Muscle layer of duodenum (tissue), 2 donors: ENCODE data around the gene ARNT2.

ENCODE experiments used
- H3K27ac ChIP-seq: one replicate; pipeline ENCODE4 v1.7.0; 2013; ENCODE audit warnings: mild to moderate bottlenecking, low read length
- H3K27me3 ChIP-seq: one replicate; pipeline ENCODE4 v1.7.0; 2013; ENCODE audit warnings: low read depth, mild to moderate bottlenecking, control low read depth, low read length
- H3K36me3 ChIP-seq, 2 donors: one replicate each; pipeline ENCODE4 v1.7.0; 2013; ENCODE audit warnings: low read length in 2 of 2, control low read depth in 1 of 2, mild to moderate bottlenecking in 1 of 2; ENCODE audit not compliant: insufficient read depth in 2 of 2, control insufficient read depth in 1 of 2
- H3K4me1 ChIP-seq, 2 donors: one replicate each; pipeline ENCODE4 v1.7.0; 2013; ENCODE audit warnings: low read length in 2 of 2, mild to moderate bottlenecking in 2 of 2, control low read depth in 1 of 2, moderate library complexity in 1 of 2; ENCODE audit not compliant: insufficient read depth in 2 of 2, control insufficient read depth in 1 of 2
- H3K4me3 ChIP-seq, 2 donors: one replicate each; pipeline ENCODE4 v1.7.0; 2013; ENCODE audit warnings: low read length in 2 of 2, low read depth in 1 of 2, mild to moderate bottlenecking in 1 of 2
- H3K9me3 ChIP-seq, 2 donors: one replicate each; pipeline ENCODE4 v1.7.0; 2013; ENCODE audit warnings: low read length in 2 of 2, control low read depth in 1 of 2, mild to moderate bottlenecking in 1 of 2; ENCODE audit not compliant: control insufficient read depth in 1 of 2
- donor health status: healthy.

ARNT2 gene

DNA sequence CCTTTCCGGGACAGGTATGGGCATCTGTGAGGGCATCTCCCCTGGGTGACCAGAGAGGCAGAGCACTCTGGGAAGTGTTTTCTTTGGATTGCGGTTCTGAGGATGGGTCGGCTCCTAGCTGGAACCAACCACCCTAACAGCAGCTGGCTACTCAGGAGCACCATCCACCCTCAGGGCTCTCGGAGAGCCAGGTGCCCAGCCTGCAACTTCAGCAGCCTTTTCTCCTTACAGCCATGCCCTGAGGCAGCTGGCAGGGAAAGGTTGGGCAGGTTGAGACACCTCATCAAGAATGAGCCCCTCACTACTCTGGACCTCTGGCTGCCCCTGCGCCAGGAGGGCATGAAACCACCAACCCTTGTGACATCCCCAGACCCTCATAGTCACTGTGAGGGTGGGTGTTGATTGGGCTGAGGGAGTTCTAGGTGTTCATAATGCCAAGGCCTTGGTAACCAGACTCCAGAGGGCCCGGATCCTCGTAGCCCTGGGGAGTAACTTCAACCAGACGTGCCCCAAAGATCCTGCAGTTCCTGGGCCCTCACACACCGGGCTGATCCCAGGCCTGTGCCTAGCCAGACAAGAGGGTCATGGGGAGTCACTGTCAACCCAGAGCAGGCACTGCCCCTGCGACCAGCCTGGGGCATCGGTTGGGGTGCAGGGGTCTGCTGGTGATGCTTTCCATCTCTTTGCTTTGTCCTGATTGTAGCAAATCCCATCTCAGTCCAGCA lies 176.5 kb downstream of the ARNT2 start:
- Histone ChIP-seq H3K27me3 (no peaks in the 10 kb centered on the region), H3K4me3 (no peak overlapping the region), H3K36me3 (peaks cover 0 to 20% of the 10 kb centered on the region in 2 donors), H3K9me3 (no peaks in the 10 kb centered on the region), H3K4me1 (no peaks in the 10 kb centered on the region), H3K27ac (no peak overlapping the region)

DNA sequence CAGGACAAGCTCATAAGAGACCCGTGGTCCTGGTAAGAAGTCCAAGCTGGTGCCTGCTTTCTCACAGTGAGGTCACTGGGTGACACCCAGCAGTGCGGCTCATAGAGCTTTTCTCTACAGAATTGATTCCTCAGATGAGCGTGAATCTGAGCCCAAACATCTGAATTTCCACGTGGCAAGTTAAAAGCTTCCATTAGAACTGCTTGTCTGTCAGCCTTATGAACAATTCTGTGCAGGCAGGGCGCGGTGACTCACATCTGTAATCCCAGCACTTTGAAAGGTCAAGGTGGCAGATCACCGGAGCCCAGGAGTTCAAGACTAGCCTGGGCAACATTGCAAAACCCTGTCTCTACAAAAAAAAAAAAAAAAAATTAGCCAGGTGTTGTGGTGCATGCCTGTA lies 177.8 kb downstream of the ARNT2 start:
- H3K27ac ChIP-seq = no peak overlapping the region
- no peak overlapping the region for H3K4me3 ChIP-seq
- peaks cover 0 to 11% of the 10 kb centered on the region in 2 donors for H3K36me3 ChIP-seq
- no peaks in the 10 kb centered on the region for H3K4me1 ChIP-seq
- no peaks in the 10 kb centered on the region for H3K9me3 ChIP-seq
- H3K27me3 ChIP-seq = no peaks in the 10 kb centered on the region

DNA sequence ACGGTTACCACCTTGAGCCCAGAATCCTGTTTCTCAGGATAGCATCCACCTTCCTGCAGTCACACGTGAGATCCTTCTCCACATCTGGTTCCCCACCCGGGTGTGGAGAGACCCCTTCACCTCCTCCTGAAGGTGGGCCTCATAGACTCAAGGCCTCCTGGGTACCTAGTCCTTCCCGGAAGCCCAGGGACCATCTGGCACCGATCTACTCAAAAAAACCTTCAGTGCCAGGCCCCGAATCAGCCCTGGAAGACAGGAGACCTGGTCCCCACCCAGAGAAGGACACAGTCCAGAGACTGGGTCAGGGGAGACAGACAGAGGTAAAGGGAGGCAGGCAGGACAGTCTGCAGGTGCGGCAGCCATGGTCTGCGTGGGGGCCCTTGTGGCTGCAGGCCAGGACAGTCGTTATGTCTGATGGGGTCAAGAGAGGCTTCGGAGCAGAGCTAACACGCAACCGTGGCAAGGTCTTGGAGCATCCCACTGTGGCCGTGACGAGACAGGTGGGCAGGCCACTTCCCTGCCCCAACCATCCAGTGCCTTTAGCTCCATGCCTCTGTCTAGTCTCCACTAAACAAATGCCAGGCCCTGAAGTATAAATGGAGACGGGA lies 178.7 kb downstream of the ARNT2 start:
- Histone ChIP-seq H3K9me3 (no peaks in the 10 kb centered on the region), H3K27ac (no peak overlapping the region), H3K27me3 (no peaks in the 10 kb centered on the region), H3K4me3 (no peak overlapping the region), H3K36me3 (peaks cover 0 to 3% of the 10 kb centered on the region in 2 donors), H3K4me1 (no peaks in the 10 kb centered on the region)

DNA sequence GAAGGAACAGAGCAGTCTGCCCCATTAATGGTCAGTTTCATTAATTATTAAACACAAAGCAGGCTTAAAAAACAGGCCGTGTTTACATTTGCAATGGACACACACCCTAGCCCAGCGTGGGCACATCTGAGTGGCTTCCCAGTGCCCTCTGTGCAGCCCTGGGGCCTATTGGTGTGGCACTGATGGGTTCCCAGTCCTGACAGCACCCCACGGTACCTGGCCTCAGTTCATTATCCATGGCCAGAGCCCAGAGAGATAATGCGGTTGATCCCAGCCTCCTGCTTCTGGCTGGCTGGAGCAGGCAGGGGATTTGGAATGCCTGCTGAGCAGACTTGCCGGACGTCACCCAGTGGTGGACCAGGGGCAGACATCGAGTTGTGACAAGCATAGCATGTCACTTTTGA lies 180.4 kb downstream of the ARNT2 start:
- Histone ChIP-seq H3K4me1 (no peaks in the 10 kb centered on the region), H3K27ac (no peak overlapping the region), H3K9me3 (no peaks in the 10 kb centered on the region), H3K27me3 (no peaks in the 10 kb centered on the region), H3K4me3 (no peak overlapping the region), H3K36me3 (peaks cover 0 to 3% of the 10 kb centered on the region in 2 donors)

DNA sequence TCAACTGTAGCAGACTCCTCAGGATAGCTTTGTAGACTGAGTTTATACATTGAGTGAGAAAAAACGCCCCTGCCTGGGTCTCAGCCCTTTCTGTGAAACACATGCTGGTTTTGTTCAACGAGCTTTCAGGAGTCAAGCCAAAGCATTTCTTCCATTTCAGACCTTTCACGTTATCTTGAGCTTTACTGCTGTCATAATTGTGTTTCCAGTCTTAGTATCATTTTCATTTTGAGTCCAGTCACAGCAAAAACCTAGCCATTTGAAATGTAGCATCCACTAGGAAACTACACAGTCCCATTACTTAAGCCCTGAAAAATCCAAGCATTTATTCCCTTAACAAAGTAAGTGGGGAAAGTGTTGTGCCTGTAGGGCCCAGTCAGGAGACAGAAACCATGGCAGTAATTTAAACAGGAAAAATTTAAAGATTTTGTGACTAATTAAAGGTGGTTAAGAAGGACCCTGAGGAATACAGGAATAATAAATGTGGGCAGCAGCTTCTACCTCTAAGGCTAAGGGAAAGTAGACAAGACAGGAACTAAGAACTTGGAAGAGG lies 180.9 kb downstream of the ARNT2 start:
- Histone ChIP-seq H3K36me3 (peaks cover 0 to 3% of the 10 kb centered on the region in 2 donors), H3K4me3 (no peak overlapping the region), H3K4me1 (no peaks in the 10 kb centered on the region), H3K27me3 (no peaks in the 10 kb centered on the region), H3K9me3 (no peaks in the 10 kb centered on the region), H3K27ac (no peak overlapping the region)

DNA sequence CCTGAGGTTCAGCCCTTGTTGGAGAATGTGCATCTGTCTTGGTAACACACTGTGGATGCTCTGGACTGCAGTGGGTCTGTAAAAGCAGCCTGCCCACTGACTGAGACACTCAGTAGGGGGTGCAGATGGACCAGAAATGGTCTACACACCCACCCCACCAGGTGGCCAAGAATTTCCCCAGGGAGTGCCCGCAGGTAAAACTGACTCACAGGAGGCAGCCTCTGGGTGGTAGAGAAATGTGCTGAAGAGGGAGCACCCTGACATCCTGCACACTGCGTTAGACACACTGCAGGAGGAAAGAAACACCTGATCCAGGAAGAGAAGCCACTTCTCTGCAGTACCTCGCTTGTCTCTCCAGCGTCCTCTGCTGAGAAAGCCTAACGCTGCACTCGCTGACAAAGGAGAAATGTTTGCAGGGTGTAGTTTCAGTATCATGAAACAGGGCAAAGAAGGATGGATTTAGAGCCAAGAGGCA lies 181.4 kb downstream of the ARNT2 start:
- H3K4me1 ChIP-seq = no peaks in the 10 kb centered on the region
- no peak overlapping the region for H3K4me3 ChIP-seq
- peaks cover 0 to 3% of the 10 kb centered on the region in 2 donors for H3K36me3 ChIP-seq
- no peaks in the 10 kb centered on the region for H3K27me3 ChIP-seq
- no peaks in the 10 kb centered on the region for H3K9me3 ChIP-seq
- H3K27ac ChIP-seq = no peak overlapping the region

DNA sequence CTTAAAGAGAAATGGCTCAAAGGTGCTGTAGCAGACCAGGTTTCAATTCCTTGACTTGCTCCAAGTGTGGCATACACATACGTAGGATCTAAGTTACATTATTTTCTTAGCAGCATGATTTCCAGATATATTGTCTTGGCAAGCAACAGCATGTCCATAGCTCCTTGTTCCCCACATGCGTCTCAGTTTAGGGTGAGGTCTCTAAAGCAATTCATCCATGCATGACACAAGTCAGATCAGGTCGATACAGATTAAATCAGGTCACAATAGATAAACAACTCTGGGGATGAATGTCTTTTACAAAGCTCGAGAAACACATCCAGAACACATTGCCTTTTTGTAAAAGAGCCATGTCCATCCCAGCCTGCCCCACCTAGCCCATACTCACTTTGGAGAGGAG lies 182.0 kb downstream of the ARNT2 start:
- peaks cover 0 to 6% of the 10 kb centered on the region in 2 donors for H3K36me3 ChIP-seq
- H3K4me1 ChIP-seq = no peaks in the 10 kb centered on the region
- H3K27me3 ChIP-seq = no peaks in the 10 kb centered on the region
- H3K9me3 ChIP-seq = no peaks in the 10 kb centered on the region
- no peak overlapping the region for H3K27ac ChIP-seq
- no peak overlapping the region for H3K4me3 ChIP-seq

DNA sequence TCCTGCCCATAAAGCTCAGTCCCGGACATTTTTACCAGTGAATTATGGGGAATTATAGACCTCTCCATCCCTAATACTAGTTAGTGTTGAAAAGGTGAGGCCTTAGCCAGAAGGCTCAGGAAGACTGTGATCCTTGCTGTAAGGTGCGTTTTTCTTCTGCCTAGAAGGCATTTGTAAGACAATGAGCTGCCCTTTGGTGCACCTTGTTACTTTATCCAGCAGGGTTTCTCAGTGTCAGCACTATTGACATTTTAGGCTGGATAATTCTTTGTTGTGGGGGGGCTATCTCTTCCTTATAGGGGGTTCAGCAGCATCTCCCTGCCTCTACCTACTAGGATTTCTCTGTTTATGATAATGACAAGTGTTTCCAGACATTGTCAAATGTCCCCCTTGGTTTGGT lies 182.8 kb downstream of the ARNT2 start:
- H3K36me3 ChIP-seq = peaks cover 0 to 13% of the 10 kb centered on the region in 2 donors
- H3K4me3 ChIP-seq = no peak overlapping the region
- no peaks in the 10 kb centered on the region for H3K9me3 ChIP-seq
- no peaks in the 10 kb centered on the region for H3K27me3 ChIP-seq
- no peak overlapping the region for H3K27ac ChIP-seq
- no peaks in the 10 kb centered on the region for H3K4me1 ChIP-seq

DNA sequence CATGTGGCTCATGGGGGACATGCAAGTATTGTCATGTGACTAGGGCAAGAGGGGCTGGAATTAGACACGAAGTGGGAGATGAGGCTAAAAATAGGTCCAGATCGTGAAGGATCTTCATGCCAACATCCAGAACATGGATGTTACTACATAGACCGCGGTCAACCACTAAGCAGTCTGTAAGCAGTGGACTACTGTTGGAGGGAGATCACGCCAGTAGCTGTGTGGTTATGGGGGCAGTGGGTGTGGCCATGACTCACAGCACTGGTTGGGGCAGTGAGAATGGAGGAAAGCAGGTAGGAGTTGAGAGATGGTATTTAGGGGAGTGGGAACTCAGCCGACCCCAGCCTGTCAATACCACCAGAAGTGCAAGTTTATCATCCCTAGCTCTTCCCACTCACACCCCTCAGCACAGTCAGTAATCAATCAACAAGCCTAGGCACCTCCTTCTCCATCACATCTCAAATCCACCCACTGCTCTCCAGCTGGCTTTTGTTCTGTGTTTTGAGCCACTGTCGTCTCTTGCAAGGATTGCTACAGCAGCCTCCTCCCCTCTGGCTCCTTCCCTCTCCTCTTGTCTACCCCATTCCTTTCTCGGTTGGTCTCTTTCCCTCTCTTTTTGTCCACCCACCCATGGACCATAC lies 183.8 kb downstream of the ARNT2 start:
- Histone ChIP-seq H3K27ac (no peak overlapping the region), H3K36me3 (peaks cover 0 to 22% of the 10 kb centered on the region in 2 donors), H3K9me3 (no peaks in the 10 kb centered on the region), H3K4me3 (no peak overlapping the region), H3K27me3 (no peaks in the 10 kb centered on the region), H3K4me1 (no peaks in the 10 kb centered on the region)

DNA sequence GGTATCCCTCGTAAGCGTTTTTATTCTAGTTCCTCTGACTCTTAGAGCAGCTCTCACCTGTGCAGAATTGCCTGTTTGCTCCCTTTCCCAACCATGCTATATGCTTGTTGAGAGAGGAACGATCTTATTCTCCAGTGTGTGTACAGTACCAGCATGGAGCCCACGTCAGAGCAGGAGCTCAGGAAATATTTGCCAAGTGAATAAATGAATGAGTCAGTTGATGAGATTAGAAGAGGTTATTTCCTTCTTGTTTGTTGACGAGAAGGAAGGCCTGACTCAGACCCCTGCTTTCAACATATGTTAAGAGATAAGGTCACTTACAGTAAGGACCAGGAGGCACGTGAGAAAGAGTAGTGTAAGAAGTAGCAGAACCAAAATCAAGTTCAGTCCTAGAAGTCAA lies 184.6 kb downstream of the ARNT2 start:
- H3K27me3 ChIP-seq = no peaks in the 10 kb centered on the region
- no peaks in the 10 kb centered on the region for H3K9me3 ChIP-seq
- H3K4me3 ChIP-seq = no peak overlapping the region
- H3K4me1 ChIP-seq = no peaks in the 10 kb centered on the region
- H3K36me3 ChIP-seq = peaks cover 0 to 25% of the 10 kb centered on the region in 2 donors
- no peak overlapping the region for H3K27ac ChIP-seq

DNA sequence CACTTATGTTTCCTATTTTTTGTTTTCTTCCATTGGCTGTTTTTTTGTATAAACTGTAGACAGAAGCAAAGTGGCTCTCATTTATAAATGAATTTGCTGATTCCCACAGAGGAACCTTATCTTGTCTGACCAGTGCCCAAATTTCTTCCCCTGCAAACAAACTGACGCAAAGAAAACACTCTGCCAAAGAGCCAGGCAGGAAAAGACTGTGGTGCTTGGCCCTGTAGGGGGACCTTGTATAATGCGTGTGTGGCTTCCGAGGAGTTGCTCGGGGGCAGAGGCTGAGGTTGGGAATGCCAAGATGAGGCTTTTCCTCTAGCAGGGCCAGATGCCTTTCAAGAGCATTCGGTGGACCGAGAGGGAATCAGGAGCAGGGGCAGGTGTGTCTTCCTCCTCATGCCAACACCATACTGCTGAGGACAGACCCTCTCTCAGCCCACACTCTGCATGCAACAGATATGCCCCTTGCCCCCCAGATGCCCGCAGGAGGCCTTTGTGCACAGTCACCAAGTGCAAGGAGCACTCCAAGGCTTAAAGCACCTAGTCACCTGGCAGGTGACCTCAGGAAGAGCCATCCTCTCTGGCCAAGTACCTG lies 186.7 kb downstream of the ARNT2 start:
- H3K4me3 ChIP-seq = no peak overlapping the region
- H3K36me3 ChIP-seq = peaks cover 0 to 22% of the 10 kb centered on the region in 2 donors
- no peaks in the 10 kb centered on the region for H3K9me3 ChIP-seq
- no peaks in the 10 kb centered on the region for H3K27me3 ChIP-seq
- no peak overlapping the region for H3K27ac ChIP-seq
- no peaks in the 10 kb centered on the region for H3K4me1 ChIP-seq
